GM19397 (cell line): ENCODE results near the gene FEM1A.
"Not testable (repeated sequence)": the region's sequence is repeated elsewhere in the genome, so short reads cannot be mapped to it uniquely, and the experiment has no call there.

Experiments
- ATAC-seq: cut with Tn5 transposase; IDR thresholded peaks from one replicate; pipeline ENCODE4 v1.9.1; 2021; ENCODE audit warnings: mild to moderate bottlenecking, moderate library complexity; ENCODE audit not compliant: unreplicated experiment

Gene FEM1A

GRCh38 chr19:4773047-4773640 lies 18.4 kb upstream of the FEM1A start:
- no peak for ATAC-seq

GRCh38 chr19:4774136-4774535 lies 17.4 kb upstream of the FEM1A start:
- no peak for ATAC-seq

GRCh38 chr19:4775627-4776152 lies 15.8 kb upstream of the FEM1A start:
- no peak for ATAC-seq

- ATAC-seq: no peak
Measured at GRCh38 chr19:4776436-4777211, 14.9 kb upstream of the FEM1A start.

- not testable (repeated sequence) for ATAC-seq
Measured at GRCh38 chr19:4778124-4778523, 13.4 kb upstream of the FEM1A start.

- no peak for ATAC-seq
Measured at GRCh38 chr19:4780860-4781259, 10.7 kb upstream of the FEM1A start.

- ATAC-seq: no peak
Measured at GRCh38 chr19:4781801-4782200, 9.7 kb upstream of the FEM1A start.

GRCh38 chr19:4786412-4787016 lies 5.0 kb upstream of the FEM1A start:
- not testable (repeated sequence) for ATAC-seq

GRCh38 chr19:4792019-4792865 lies 708 bp downstream of the FEM1A start:
- ATAC-seq: not testable (repeated sequence)

GRCh38 chr19:4792866-4793195 lies 1.3 kb downstream of the FEM1A start:
- not testable (repeated sequence) for ATAC-seq

- ATAC-seq: not testable (repeated sequence)
Measured at GRCh38 chr19:4793278-4793677, 1.7 kb downstream of the FEM1A start.

GRCh38 chr19:4794971-4795370 lies 3.4 kb downstream of the FEM1A start:
- ATAC-seq: no peak

- no peak for ATAC-seq
Measured at GRCh38 chr19:4795400-4795799, 3.9 kb downstream of the FEM1A start.

GRCh38 chr19:4800591-4801081 lies 9.1 kb downstream of the FEM1A start:
- no peak for ATAC-seq

GRCh38 chr19:4801085-4801619 lies 9.6 kb downstream of the FEM1A start:
- no peak for ATAC-seq

- ATAC-seq: no peak
Measured at GRCh38 chr19:4802711-4803110, 11.2 kb downstream of the FEM1A start.

- ATAC-seq: no peak
Measured at GRCh38 chr19:4803736-4804695, 12.5 kb downstream of the FEM1A start.

- not testable (repeated sequence) for ATAC-seq
Measured at GRCh38 chr19:4805140-4805539, 13.6 kb downstream of the FEM1A start.

- ATAC-seq: no peak
Measured at GRCh38 chr19:4806384-4806783, 14.8 kb downstream of the FEM1A start.
